Measurements from ENCODE around the gene PALM2AKAP2.

PALM2AKAP2 gene

DNA sequence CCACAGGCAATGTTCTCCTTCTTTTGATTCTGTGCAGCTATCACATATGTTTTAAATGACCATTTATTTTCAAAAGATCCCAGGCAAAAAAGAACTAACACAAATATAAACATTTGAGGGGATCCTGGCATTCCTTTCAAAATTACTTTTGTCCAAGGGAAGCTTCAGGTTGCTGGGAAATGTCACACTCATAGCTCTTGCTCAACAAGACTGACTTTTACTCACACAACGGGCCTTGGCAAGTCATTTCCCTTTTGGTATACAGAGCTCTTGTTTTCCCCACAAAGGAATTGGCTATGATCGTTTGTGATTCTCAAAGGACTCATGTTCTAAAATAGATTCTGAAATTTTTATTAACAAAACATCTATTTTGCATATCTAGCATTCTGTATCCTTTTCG, 4.5 kb upstream of the PALM2AKAP2 start:
- no peak for DNase-seq

DNA sequence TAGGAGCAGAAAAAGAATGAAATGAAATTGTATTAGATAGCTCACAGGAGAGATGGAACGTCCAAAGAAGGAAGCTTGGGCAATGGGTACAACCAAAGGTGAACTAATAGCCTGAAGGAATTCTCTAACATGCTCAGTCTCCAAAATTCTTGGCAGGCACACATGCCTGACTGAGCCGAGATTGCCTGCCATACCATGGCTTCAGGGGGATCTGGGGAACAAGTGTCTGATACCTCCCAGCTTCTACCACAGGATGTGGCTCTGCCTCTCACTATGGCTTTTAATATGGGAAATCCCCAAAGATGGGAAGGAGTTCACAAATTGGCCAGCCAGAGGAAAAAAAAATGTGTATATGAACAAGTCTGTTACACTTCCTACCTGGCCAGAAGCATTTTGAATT, 3.6 kb upstream of the PALM2AKAP2 start:
- DNase-seq, result no peak

DNA sequence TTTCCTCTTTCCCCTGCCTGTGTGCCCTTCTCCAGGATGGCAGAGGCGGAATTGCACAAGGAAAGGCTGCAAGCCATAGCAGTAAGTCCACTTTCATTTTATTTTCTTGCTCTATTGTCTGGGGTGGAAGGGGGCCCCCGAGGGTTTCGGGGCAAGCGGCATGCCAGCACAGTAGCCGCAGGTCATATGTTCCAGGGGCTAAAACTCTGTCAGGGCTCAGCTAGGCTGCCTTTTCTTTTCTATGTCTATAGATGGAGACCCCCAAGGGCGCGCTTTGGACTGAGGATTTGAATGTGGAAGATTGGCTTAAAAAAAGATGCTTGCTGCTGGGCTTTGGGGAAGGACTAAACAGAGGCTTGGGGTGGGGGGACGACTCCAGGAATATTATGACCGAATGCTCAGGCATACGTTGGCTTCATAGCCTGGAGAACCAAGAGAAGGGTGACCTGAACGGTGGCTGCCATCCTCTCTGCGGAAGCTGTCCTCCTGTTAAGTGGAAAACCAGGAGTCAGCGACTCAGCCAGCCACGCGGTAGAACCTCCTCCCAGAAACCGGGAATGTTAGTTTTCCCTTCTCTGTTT, 545 bp downstream of the PALM2AKAP2 start:
- peak; percentile 26 for DNase-seq

GRCh38 chr9:109781086-109781485, 1.1 kb downstream of the PALM2AKAP2 start:
- DNase-seq, result no peak

GRCh38 chr9:109781541-109782197, 1.7 kb downstream of the PALM2AKAP2 start:
- no peak for DNase-seq

- DNase-seq, result no peak
Observed at GRCh38 chr9:109787735-109788134, 7.7 kb downstream of the PALM2AKAP2 start.

- no peak for DNase-seq
Observed at GRCh38 chr9:109789556-109789955, 9.6 kb downstream of the PALM2AKAP2 start.

DNA sequence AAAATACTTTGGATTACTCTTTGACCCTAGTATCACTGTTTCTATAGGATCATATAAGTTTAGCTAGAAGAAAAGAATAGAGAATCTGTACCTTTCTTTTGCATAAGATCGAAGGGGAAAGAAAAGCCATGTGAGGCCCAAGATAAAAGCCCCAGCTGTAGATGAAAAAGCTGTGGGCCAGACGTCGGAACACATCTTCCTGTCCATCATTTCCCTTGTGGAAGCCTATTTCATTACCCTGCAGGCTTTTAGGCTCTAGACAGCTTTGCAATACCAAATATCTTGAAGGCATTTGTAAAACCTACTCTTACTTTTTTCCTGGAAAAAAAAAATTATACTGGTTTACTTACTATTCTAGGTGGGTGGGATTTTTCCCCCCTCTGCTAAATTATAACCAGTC, 10.0 kb downstream of the PALM2AKAP2 start:
- DNase-seq, result no peak

DNA sequence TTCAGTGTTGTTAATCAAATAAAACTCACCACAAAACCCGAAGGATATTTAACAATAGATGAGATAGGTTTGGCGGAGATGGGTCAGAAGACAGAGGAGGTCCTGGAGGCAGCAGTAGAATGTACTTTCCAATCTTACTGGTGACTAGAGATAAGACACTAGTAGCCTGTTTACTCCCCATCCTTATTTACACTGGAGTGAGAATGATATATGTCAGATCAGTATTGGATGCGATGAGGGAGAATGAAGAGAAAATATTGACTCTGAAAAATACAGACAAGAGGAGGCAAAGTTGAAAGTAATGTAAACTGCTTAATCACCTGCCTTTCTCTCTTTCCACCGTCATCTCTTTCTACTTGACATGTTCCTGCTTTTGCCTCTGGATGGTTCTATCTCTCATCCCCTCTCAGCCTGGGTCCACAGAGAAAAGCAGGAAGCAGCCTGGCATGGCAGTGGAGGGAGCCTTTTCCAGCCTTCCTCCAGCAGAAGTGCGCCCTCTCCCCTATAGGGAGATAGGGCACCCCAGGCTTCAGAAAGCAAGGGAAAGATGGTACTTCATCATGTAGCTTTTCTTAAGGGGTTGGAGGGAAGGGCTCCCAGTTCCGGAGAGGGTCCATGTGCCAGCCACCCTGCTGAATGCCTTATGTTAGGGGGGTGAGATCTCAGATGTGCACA, 11.1 kb downstream of the PALM2AKAP2 start:
- no peak for DNase-seq

DNA sequence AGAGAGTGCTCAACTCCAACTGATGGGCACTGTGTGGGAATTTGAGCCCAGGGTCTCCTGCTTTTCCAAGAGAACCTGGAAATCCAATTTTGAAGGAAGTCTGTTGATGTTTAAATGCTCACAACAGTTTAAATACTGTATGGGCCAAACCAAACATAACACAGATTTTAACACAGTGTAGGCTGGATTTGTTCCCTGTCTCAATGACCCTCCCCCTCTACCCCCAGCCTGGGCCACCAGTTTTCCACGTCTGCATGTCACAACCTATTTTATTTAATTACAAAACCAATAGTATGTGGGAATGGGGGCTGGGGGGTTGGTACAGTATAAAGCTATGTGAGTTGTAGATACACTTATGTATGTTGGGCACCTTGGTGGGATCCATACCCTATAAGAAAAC, 11.7 kb downstream of the PALM2AKAP2 start:
- DNase-seq, result no peak

DNA sequence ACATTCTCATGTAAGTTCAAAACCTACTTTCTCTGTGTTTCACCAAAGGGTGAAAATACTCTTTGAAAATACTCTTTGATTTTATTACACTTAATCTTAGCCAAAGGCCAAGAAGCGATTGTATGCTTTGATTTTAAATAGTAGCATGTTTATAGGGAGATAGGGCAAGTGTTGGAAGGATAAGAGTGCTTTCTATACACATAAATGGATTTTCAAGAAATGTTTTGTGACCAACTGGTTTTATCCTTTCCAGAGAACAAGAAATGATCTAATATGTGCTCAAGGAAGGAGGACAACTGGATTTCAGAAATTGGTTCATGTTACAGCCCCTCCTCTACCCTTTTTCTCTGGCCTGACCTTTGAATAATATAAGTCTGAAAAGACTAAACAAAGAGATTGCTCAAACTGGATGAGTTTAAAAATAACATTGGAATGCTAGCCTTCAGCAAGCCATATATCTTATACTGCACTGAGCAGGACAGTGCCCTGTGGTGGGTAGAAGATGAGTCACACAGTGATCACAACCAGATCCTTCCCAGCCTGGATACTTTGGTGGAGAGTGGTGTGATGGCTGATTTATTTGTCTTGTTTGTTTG, 13.1 kb downstream of the PALM2AKAP2 start:
- DNase-seq, result no peak

- no peak for DNase-seq
Observed at GRCh38 chr9:109793921-109794320, 13.9 kb downstream of the PALM2AKAP2 start.

GRCh38 chr9:109794361-109795012, 14.5 kb downstream of the PALM2AKAP2 start:
- no peak for DNase-seq

DNA sequence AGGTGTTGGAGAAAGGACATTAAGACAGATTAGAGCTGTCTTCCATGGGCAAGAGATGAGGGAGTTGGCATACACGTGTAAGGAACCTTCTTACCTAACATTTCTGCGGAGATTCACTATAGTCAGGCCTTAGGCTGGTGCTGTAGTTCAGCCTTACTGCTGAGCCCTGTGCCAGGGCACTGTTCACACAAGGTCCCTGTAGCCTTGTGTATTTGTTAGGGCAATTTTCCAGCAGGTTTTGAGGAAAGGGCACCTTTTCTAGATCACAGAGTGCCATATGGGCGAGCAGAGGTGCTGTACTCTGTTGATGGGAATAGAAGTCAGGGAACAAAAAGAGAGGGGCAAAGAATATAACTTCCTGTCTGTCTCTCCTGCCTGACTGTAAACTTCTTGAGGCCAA, 15.6 kb downstream of the PALM2AKAP2 start:
- no peak for DNase-seq

DNA sequence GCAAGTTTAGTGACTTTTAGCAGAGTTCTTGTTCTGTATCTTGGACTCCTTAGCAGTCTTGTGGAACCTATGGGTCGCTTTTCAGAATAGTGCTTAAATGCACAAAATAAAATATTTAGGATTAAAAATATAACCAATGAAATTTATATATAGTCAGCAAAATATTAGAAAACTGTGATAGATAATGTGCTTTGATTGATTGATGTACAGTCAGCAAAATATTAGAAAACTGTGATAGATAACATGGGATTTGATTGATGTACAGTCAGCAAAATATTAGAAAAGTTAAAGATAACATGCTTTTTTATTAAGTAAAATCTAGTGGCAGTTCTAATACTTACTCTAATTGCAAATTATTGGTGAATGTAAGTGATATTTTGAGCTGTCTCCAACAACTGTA, 16.1 kb downstream of the PALM2AKAP2 start:
- DNase-seq, result no peak

DNA sequence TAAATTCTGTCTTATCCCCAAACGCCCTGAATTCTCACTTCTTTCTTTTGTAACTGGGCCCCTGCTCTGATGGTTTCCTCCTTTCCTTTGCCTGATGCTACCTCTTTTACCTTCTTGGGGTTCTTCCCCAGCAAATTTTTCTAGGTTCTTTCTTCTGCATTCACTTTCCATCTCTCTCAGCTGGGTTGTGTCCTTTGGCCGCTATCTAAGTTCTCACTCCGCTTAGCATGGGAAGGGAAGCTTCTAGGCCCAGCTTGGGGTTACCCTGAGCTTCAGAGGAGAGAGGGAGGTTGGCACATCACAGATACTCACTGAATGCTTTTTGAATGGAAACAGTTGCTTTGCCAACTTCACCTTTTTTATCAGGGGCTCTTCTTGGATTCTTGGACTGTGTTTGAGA, 17.0 kb downstream of the PALM2AKAP2 start:
- DNase-seq, result no peak

DNA sequence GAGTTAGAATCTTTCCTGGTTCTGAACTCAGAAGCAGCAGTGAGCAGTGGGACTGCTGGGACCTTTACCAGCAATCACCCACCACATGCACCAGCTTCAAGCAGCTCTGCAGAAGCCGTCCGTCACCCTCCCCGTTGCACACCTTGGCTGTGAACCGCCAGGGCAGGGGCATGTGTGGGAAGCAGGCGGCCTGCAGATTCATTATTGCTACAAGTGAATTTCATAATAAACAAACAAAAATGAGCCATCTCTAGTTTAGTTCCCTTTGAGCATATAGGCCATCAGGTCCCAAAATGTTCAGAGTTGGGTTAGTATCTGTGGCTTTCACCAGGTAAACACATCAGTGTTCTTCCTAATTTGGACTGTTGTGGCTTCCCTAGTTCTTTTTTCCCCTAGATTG, 17.5 kb downstream of the PALM2AKAP2 start:
- DNase-seq, result no peak

GRCh38 chr9:109799141-109799540, 19.1 kb downstream of the PALM2AKAP2 start:
- no peak for DNase-seq

DNA sequence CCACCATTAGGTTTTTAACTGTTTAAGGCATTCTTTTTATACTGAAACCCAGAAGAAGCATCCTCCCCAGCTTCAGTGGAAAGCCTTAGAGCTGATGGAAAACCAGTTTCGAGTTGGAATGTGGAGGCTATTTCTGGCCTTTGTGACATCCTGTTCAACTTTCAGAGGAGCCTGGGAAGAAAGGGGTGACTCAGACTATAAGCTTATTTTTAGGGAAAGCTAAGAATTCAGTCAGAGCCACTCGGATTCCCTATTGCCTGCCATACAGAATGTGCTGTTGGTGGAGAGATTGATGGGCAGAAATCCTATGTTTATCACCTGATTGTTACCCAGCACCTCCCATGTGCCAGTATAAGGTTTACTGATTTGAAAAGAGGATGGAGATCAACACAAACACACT, 19.8 kb downstream of the PALM2AKAP2 start:
- no peak for DNase-seq

DNA sequence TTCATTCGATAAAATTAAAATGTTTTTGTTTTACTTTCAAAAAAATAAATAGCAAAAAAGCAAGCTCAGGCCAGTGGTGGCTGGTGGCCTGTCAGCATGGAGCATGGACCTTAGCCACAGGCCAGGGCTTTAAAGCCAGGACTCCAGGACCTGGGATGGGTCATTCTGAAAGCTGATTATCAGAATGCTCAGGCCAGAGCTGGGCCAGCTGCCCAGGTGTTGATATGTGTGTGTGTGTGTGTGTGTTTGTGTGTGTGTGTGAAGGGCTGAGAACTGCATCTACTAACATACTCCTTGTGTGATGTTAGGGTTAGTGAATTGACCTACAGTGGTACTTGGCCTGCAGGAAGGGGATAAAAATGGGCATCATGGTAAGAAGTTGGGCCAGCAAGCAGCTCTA, 21.5 kb downstream of the PALM2AKAP2 start:
- DNase-seq, result no peak

DNA sequence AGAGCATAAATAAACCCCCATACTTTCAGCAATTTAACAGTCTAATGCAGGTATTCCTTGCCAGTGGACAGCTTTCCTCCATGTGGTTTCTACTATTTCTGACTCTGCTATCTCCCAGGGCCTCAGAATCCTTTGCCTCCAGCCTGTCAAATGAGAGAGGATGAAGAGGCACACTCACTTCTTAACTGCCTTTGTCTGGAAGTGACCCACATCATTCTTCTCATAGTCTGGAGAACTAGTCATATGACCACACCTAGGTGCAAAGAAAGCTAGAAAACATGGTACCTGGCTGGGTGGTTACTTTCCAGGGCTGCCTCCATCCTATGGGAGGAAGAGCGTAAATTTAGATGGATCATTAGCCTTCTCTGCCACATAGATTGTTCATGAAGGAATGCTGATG, 22.5 kb downstream of the PALM2AKAP2 start:
- no peak for DNase-seq

GRCh38 chr9:109805050-109805449, 25.1 kb downstream of the PALM2AKAP2 start:
- DNase-seq, result no peak

DNA sequence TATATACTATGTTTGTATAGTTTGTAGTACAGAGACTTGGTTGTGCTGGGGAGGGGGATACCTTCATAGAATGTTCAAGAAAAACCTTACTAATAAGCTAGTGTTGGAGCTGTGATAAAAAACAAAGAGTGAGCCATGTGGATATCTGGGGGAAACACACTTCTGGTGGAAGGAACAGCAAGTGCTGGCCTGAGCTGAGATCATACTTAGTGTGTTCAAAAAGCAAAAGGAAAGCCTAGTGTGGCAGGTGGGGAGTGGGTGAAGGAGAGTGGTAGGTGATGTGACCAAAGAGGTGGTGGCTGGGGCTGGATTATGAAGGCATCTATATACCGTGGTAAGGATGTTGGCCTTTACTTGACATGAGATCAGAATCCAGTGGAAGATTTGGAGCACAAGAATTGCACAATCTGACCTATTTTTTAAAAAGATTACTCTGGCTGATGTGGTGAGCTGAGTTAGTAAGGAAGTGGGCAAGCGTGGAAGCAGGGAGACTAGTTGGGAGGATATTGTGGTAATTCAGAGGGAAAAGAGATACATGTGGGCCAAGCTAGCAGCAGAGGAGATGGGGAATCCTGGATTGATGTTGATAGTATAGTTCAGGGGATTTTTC, 26.6 kb downstream of the PALM2AKAP2 start:
- DNase-seq, result no peak
